HG02885 (cell line): ENCODE results near the gene LRMDA.

Experiments used
- ATAC-seq: cut with Tn5 transposase; IDR thresholded peaks from one replicate; pipeline ENCODE4 v1.9.1; 2021; ENCODE audit warnings: mild to moderate bottlenecking; ENCODE audit not compliant: unreplicated experiment, poor library complexity

The LRMDA gene

DNA sequence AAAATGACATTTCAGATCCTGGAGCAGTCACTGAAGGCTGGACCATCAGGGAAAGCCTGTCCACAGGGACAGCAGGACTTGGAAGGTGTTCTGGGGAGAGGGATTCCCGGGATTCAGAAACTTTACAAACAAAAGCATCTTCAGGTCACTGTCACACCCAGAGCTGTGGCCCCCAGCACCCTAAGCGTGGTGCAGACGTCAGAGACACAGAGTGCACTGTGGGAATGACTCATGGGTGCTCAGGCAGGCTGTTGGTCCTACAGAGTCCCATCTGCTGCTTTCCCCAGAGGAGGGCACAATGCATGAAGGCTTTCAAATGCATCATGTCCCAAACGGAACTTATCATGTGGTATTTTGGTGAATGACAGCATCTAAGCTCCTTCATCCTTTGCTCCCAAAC lies 13.1 kb upstream of the LRMDA start:
- no peak for ATAC-seq

DNA sequence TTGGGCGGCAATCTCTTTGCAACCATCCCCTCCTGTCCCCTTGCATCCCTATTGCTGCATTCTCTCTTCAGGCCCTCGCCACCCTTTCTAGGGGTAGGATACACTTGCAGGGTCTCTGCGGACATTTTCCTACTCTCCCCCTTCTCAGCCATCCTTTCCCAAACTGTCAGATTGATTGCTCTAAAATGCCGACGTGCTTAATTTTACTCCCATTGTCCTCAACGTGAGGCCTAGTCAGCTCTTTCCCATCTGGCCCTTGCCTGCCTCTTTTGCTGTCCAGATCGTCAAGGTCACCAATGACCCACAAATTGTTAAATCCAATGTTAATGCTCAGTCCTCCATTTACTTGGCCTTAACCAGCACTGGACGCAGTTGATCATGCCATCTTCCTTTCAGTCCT lies 12.7 kb upstream of the LRMDA start:
- no peak for ATAC-seq

DNA sequence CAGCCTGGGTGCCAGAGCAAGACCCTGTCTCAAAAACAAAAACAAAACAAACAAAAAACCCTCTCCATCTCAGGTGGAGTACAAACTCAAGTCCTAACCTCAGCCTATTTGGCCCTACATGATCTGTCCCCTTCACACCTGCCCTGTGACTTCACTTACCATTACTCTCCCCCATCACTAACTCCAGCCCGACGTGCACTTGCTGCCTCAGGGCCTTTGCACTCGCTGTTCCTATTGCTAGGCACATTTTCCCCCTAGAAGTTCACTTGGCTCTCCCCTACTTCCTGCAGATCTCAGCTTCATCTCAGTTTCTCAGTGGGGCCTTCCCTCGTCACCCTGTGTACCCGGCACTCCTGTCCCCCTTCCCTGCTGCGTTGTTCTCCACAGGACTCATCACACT lies 8.5 kb upstream of the LRMDA start:
- no peak for ATAC-seq

DNA sequence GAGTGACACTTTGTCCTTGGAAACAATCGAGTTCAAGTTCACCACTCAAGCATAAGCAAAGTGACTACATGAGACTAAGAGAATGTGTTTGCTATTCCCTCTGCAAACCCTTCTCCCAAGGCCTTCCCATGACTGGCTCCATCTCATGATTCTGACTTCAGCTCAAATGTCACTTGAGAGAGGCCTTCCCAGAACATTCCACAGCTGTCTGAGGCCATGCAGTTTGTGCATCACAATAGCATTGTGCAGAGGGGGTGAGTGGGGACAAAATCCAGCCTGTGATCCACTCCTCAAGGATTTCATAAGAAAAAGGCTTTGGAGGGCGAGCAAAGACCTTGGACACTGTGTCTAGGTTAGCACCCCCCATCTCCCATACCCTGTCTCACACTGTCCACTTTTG lies 6.9 kb upstream of the LRMDA start:
- no peak for ATAC-seq

DNA sequence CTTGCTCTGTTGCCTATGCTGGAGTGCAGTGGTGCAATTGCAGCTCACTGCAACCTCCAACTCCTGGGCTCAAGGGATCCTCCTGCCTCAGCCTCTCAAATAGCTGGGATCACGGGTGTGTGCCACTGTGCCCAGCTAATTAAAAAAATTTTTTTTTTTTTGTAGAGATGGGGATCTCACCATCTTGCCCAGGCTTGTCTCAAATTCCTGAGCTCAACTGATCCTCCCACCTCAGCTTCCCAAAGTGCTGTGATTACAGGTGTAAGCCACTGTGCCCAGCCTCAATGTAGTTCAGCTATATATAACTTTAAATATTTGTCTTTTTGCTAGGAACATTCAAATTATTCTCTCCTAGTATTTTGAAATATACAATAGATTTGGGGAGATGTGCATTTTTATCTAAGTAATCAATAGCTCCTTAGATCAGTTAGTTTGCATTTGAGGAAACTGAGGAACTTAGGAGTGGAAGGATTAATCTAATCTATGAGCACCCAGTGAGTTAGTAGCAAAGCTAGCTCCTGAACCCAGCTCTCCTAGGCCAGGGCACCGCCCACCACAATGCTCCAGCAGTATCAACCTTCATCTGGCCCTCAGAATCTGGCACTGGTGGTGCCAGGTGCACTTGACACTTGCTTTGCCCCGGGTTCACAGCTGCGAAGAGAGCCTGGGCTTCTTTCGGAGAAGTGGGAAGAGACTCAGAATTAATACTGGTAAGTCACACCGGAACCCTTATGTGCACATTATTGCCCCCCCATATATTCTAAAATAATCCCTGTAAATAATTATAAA lies 5.9 kb upstream of the LRMDA start:
- no peak for ATAC-seq

DNA sequence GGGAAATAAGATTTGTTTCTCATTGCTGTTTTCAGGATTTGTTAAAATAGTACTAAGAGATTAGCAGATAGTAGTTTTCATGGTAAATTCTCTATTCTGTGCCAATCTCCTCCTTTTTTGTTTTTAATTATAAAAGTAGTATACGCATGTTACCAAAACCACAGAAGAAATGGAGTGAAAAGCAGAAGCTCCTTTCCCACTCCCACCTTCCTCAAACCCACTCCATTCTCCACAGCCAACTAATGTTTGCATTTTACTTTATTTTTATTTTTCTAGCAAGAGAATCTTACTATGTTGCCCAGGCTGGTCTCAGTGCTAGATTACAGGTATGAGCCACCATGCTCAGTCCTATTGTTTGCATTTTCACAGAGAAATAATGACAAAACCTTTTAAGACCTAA lies 4.5 kb upstream of the LRMDA start:
- no peak for ATAC-seq

DNA sequence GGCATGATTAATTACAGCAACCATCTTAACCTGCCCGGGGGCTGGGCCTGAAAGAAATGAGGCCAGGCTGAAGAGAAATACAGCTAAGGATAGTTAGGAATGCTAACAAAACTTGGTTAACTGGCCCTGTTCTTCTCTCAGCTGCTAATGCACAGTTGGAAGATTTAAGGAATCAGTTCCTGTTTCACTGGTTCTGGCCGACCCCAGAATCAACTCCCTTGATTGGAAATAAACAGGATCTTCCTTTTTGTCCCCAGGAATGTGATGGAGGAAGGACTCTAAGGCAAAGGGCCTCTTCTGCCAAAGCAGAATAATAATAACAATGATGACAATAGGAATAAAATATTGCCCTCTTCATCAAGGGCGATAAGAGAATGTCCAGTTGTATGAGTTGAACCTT lies 3.5 kb upstream of the LRMDA start:
- no peak for ATAC-seq

DNA sequence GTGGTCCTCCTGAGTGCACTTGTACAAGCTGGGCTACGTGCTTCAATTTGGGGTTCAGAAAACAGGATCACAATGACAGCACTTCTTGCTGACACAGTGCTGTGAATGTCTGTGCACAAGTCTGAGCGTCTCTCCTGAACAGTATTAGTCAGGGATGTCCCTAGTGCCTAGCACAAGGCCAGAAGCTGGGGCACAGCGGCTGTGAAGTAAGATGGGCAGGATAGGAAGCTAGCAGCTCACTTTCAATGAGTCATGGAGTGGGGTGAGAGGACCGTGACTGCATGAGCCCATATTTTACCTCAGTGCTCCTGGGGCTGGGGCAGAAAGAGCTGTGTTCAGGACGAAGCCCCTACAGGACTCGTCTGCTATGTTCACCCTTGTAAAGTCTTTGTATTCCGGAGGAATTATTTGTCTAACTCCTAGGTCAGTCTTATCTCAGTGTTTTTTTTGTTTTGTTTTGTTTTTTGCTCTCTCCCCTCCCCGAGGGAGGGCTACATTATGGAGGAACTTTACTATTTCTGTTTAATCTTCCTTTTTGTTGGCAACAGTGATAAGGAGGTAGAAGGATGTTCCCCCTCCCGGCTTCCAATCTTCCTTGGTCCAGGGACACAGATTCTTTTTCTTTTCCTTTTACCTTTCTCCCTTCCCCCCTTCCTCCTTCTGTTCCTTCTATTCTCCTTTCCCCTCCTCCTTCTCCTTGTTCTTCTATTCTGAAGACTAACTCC lies 2.8 kb upstream of the LRMDA start:
- ATAC-seq, result no peak

DNA sequence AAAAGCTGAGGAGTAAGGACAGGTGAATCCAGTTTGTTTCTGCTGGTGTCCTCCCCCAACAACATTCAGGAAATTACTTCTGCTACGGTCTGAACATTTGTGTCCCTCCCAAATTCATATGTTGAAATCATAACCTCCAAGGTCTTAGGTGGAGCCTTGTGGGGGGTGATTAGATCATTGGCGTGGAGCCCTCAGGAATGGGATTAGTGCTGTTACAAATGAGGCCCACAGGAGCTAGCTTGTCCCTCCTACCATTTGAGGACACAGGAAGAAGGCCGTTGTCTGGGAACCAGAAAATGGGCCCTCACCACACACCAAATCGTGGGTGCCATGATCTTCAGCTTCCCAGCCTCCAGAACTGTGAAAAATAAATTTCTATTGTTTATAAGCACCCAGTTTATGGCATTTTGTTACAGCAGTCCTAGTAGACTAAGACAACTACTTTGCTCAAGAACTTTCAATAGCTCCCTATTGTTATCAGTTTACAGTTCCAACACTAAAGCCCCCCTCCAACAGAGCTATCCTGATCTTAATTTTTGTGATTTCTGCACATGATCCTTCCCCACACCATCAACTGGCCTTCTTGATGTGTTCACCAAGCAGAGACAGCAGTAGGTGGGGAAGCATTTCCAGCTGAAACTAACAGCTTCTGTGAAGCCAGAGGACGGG lies 2.1 kb upstream of the LRMDA start:
- no peak for ATAC-seq

DNA sequence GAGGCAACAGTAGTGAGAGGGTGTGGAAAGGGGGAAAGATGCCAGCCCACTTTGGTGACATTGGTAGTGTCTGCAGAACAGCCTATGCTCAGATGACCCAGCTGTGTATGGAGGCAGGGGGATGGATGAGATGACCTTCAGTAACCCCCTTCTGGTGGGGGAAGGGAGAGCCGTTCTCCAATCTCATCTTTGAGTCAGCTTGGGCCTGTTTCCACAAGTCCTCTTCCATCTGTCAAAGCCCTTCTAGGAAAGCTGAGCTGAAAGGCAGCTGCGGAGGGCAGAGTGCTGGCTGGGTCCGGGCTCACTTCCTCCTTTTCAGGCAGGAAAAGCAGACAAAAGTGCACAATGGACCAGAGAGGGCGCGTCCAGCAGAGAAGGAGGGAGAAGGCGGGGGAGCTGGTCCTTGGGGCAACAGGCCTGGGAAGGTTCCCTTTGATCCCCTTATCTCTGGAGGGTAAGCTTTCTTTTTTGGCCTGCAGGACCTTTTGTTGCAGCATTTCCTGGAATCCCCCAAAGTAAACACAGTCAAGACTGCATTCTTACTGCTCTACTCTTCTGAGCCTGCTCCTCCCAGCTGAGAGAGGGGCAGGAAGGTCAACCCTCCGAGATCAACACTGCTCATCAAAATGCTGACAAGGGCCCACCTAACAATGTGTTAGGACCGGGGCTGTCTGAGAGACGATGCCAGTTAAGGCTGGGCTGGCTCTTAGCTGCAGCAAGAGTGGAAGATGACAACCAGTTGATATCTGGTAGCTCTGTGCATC lies 1.2 kb upstream of the LRMDA start:
- no peak for ATAC-seq

DNA sequence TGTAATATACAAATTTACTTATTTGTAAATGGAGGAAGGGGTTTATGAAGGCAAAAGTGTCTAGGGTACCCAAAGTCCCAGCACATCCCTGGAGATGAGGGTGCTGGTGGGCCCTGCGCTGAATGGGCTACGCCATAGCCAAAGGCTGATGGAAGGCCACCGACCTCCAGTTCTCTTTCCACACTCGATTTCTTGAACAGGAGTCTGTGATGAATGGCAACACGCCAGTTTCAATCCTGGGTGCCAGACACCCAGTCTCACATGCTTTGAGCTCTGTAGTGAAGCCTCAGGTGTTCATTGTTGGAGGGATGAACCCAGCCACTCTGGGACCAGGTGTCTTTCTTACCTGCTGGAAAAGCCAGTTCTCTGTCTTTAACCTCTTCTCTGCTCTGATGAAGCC lies 752 bp downstream of the LRMDA start:
- ATAC-seq, result no peak

DNA sequence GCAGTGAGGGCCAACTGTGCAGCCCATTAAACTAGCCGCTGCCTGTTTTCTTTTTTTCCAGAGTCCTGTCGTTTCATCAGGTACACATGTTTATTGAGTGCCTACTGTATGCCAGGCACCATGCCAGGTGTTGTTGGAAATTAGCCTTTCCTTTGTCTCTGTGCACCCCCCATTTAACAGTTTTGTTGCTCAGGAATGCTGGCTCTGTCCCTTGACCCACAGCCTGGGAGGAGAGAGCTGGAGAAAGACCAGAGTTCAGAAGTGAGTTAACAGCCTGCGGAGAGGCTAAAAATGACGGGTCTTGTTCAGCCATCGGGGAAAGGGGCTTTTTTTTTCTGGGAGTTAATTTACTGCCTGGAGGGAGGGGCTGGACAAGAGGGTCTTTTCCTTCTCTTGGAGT lies 1.3 kb downstream of the LRMDA start:
- ATAC-seq, result no peak

DNA sequence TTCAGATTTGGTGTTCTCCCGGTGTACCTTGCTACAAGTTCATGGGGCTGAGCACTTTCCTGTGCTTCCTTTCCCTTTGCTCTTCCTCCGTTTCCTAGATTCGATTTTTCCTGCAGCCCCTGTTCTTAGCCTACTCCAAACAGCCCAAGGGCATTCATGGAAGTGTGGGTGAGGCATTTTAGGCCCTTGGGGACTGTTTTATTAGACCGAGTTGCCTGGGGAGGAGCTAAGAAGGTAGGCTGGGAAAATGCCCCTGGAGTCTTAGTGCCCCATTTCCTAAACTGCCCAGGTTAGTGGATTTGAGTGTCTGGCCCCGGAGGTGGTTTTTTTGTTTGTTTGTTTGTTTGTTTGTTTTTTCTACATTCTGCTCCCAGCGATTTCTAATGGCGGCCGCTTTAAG lies 1.8 kb downstream of the LRMDA start:
- ATAC-seq, result no peak

DNA sequence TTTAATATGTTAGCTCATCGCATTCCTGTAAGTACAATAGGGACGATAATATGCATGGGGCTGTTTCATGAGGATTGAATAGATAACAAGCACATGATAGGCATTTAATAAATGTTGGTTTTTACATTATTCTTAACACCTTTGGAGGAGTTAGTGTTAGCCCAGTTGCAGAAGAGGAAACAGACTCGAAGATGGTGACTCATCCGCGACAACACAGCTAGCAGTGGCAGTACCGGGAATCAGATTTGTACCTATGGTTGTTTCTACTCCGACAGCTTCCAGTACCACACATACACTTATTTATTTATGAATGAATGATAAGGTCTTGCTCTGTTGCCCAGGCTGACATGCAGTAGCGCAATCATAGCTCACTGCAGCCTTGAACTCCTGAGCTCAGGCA lies 2.9 kb downstream of the LRMDA start:
- no peak for ATAC-seq

DNA sequence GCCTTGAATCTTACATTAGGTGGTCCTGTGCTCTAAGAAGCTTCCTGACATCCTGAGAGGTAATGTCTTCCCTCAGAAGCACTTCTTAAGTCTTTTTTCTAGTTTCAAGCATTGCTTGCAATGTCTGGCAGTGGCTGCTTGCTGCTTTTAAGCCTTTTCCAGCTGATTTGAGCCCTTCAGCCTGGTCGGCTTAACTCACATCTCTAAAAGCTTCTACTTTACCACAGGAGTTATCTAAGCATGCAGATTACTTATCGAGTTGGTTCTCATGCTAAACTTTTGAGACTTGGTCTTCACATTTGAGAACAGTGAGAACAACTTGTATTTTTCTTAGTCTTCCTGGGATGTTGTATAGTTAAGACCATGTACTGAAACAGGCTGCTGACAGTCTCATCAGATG lies 3.9 kb downstream of the LRMDA start:
- no peak for ATAC-seq

DNA sequence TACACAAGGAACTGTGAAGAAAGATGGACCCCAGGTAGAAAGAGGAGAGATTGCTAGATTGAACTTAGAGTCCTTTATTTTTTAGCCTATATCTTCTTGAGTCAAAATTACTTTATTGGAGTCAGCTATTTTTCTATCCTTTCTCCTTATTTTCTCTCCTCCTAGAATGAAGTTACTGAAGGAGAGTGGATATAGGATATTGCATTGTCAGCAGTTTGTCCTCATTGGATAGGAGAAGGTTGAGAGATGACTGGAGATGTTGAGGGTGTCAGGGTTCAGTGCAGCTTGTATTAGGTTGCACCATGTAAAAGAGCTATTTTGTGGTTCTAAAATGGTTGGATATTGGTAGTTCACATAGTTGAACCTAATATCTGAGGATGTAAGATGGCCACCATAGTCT lies 5.5 kb downstream of the LRMDA start:
- no peak for ATAC-seq

DNA sequence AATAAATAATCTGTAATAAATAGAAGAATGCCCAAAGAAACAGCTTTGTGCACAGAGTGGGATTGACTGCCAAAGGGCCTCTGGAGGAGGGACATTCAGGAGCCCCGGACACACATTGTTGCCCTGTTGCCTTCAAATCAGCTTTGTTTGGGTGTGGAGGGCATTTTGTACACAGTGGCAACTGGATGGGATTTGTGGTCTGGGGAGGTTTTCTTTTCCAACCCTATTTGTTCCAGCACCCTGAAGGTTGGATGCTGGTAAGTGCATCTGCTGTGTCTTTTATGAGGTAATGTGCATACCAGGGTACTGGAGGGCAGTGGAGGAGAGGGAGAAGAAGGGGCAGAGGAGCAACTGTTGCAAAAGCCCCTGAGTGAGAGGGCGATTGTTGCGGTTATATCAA lies 6.3 kb downstream of the LRMDA start:
- ATAC-seq, result no peak

DNA sequence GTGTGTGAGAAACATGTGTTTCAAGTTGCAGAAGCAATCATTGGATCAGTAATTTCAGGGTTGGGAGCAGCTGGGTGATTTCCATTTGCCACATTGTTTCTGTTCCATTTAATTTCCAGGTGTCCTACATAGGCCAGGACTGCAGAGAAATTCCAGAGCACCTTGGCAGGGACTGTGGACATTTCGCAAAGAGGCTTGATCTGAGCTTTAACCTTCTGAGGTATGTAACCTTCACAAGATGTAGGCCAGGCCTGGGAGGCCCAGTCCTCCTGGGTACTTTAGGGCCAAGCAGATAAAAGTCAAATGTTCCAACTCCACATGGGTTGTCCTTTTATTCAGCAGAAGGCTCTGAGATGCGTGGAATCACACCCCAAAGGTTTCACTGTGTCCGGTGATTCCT lies 6.9 kb downstream of the LRMDA start:
- no peak for ATAC-seq

DNA sequence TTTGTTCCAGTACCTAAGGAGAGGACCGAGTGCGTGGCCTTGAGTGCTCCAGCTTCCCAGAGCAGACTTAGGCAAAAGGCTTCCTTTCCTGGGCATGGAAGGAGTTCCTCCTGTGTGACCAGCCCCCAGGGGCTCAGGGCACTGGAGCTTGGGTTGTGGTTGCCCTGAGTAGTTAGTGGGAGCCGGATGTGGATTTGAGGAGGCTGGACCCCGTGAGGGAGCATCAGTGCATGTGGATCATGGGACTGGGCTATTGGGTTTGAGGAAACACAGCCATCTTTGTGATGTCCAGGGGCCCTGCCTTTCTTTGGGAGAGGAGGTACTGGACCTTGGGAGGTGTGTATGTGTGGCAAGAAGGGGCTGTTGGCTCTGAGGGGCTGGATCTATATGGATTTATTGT lies 8.4 kb downstream of the LRMDA start:
- ATAC-seq, result no peak

DNA sequence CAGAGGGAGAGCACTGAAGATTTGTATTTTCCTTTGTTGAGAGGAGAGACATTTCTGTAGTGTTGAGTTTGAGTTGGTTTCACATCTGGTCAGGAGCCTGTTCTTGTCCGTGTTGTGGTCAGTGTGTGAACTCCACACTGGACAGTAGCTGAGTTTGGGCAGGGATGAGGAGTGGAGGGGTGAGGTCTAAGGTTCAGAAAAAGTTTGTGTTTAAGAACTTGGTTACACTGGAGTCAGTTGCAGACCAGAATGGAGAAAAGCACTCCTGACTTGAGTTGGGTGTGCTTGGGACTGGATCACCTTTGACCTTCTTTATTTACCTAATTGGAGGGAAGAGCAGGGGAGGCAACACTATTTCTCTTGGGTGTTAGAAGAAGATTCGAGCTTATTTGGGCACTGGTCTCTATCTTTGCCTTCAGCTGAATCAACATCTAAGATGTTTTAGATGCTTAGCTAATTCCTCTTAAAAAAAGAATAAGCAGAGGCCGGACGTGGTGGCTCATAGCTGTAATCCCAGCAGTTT lies 8.9 kb downstream of the LRMDA start:
- no peak for ATAC-seq

DNA sequence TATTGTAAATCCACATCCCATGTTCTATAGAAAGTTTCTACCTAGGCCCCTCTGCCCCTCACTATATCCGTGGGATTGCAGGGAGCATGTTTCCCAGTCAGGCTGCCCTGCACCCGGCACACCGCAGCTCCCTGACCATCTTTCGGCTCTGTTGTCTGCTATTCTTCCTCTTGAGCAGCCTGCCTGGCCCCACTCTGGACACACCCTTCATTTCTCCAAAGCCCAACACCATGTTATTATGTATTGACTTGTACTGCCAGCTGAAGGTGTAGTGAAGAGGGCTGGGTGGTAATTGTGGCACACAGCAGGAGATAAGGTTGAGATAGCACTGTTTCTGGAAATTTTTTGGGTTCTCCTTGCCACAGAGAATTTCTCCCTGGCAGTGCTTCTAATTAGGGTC lies 9.8 kb downstream of the LRMDA start:
- no peak for ATAC-seq
